Lung (tissue), 12 donors: ENCODE results near the gene PGAM2. TPM values are rescaled to one million over a fixed set of nuclear protein-coding genes. Genes with fewer than 3 reads are reported as not detected.

ENCODE experiments used
- ATAC-seq: fragments of 200-7000 bp; cut with Tn5 transposase; one replicate; pipeline ENCODE4 v1.9.1; 2020; ENCODE audit warnings: moderate number of reproducible peaks; ENCODE audit not compliant: insufficient read depth, low FRiP score
- DNase-seq, 3 donors: peaks; one replicate each; pipeline ENCODE4 v3.0.0-alpha.2; 2013 to 2017
- H3K27ac ChIP-seq, 2 donors: one replicate each; pipeline ENCODE4 v1.5.1; 2013; ENCODE audit warnings: mild to moderate bottlenecking in 2 of 2, moderate library complexity in 2 of 2, control low read depth in 1 of 2, inconsistent platforms in 1 of 2, low read depth in 1 of 2, low read length in 1 of 2
- H3K27me3 ChIP-seq, 3 donors: one replicate each; pipeline ENCODE4 v1.5.1; 2013; ENCODE audit warnings: low read length in 2 of 3; ENCODE audit not compliant: control insufficient read depth in 3 of 3, insufficient read depth in 3 of 3
- H3K36me3 ChIP-seq, 4 donors: one replicate each; pipeline ENCODE4 v1.5.1; 2013; ENCODE audit warnings: low read length in 4 of 4, mild to moderate bottlenecking in 1 of 4, moderate library complexity in 1 of 4; ENCODE audit not compliant: control insufficient read depth in 4 of 4, insufficient read depth in 4 of 4
- H3K4me1 ChIP-seq, 5 donors: one replicate each; pipeline ENCODE4 v1.5.1; 2013; ENCODE audit warnings: low read length in 5 of 5, mild to moderate bottlenecking in 2 of 5, moderate library complexity in 1 of 5; ENCODE audit not compliant: control insufficient read depth in 5 of 5, insufficient read depth in 5 of 5
- H3K4me3 ChIP-seq: one replicate; pipeline ENCODE4 v1.5.1; 2013; ENCODE audit warnings: mild to moderate bottlenecking, control low read depth, moderate library complexity
- H3K9ac ChIP-seq, 2 donors: one replicate each; pipeline ENCODE4 v1.5.1; 2013; ENCODE audit warnings: low read length in 2 of 2, control low read depth in 1 of 2; ENCODE audit not compliant: insufficient read depth in 1 of 2
- H3K9me3 ChIP-seq, 4 donors: one replicate each; pipeline ENCODE4 v1.5.1; 2013; ENCODE audit warnings: low read length in 3 of 4, mild to moderate bottlenecking in 1 of 4, moderate library complexity in 1 of 4; ENCODE audit not compliant: control insufficient read depth in 4 of 4, insufficient read depth in 3 of 4
- CTCF ChIP-seq: IDR thresholded peaks from 2 replicates; pipeline ENCODE4 v1.5.1; 2012; ENCODE audit warnings: mild to moderate bottlenecking; ENCODE audit errors: control extremely low read depth, extremely low read depth
- WGBS, 2 donors: extraction: QIAGEN DNeasy Blood & Tissue Kit; methylation state at CpG; one replicate each; pipeline ENCODE4 v1.1.7; 2013; 5-methylcytosine and 5-hydroxymethylcytosine counted together
- polyA plus RNA-seq, 2 donors: library from polyadenylated mRNA; stranded (reverse); fragments of 200-250 nt; gene quantifications; one replicate each; pipeline ENCODE4 v1.2.1, GENCODE V29; 2013
- total RNA-seq, 2 donors: library from RNA; depleted of rRNA in 1 of 2; stranded (reverse); fragments of >200 nt in 1 of 2; gene quantifications; one replicate each; pipeline ENCODE4 v1.2.1, GENCODE V29; 2014 to 2021
- donor health status: control.
- donor health status: control.
- donor health status: Bipolar disorder and iron deficiency.
- donor health status: healthy.
- donor health status: DM: yes; HTN: yes; CAD: no.

The PGAM2 gene
- total and polyA plus RNA-seq, 4 donors = 0.63 to 0.85 (median 0.83) TPM; not detected in 1

DNA sequence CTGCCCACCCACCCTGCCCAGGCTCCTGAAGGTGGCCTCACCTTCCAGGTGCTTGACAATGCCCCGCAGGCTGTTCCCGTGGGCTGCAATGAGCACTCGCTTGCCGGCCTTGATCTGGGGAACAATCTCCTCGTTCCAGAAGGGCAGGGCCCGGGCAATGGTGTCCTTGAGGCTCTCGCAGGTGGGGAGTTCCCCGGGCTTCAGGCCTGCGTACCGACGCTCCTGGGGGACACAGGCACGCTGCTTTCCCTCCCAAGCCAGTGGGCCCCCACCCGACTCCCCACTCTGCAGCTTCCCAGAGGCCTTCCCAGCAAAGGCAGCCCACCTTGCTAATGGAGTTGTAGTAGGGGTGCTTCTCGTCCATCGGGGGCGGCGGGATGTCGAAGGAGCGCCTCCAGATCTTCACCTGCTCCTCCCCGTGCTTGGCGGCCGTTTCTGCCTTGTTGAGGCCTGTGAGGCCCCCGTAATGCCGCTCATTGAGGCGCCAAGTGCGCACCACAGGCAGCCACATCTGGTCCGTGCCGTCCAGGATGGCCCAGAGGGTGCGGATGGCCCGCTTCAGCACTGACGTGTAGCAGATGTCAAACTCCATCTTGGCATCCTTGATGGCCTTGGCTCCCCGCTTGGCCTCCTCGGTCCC is 456 bp downstream of the PGAM2 start:
- peaks cover 0 to 11% (median 0%) of the 10 kb centered on the region in 5 donors for H3K4me1 ChIP-seq

DNA sequence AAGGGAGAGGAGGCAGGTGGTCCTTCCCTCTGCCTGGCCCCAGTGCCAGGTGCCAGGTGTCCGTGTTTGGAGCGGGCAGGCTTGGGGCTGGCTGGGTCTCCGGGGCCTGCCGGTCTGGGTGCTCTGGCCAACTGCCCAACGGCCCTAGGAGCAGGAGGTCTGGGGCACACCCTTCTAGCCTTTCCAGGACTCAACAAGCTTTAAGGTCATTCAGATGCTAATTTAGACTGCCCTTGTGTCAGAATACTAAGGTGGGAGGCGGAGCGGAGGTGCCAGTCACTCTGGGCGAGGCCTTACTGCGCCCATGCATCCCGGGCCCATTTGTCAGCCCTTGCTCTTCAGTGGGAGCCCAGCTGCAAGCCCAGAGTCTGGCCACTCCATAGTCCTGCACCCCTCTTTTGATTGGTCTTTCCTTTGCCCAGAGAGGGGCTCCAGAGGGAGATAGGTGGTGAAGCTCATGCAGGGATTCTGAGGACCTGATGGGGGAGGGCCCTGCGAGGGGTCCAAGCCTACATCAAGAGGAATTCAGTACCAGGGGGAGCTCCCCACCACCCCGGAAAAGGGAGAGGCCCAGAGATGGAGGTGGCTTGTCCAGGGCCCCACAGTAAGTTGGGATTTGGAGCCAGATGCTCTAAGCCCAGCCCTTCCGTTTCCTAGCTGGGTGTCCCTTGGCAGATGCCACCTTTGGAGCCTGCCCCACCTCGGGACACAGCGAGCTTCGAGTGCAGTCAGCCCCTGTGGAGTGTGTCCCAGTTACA is 1.3 kb downstream of the PGAM2 start:
- H3K36me3 ChIP-seq = peaks cover 6 to 30% (median 16%) of the 10 kb centered on the region in 4 donors
- no peak for TF ChIP-seq CTCF
- peaks cover 0 to 11% (median 0%) of the 10 kb centered on the region in 5 donors for H3K4me1 ChIP-seq
- no peak overlapping the region for H3K4me3 ChIP-seq
- H3K27ac ChIP-seq = peak overlapping the region in 1 of 2 donors; percentile 74
- 43 to 78% methylated on average over 16 of the region's 16 CpGs for WGBS, 2 donors
- DNase-seq (no peak), ATAC-seq (no peak)
- H3K9ac ChIP-seq = no peak overlapping the region
- H3K9me3 ChIP-seq = no peaks in the 10 kb centered on the region
- peaks cover 0 to 4% (median 0%) of the 10 kb centered on the region in 3 donors for H3K27me3 ChIP-seq

More for the DNA sequence above, 456 bp downstream of the PGAM2 start:
- Histone ChIP-seq H3K27ac (peak overlapping the region in 1 of 2 donors; percentile 74), H3K36me3 (peaks cover 0 to 22% (median 9%) of the 10 kb centered on the region in 4 donors), H3K4me3 (no peak overlapping the region), H3K9ac (no peak overlapping the region), H3K9me3 (no peaks in the 10 kb centered on the region), H3K27me3 (peaks cover 0 to 4% (median 0%) of the 10 kb centered on the region in 3 donors)
- ATAC-seq (no peak), DNase-seq (no peak)
- TF ChIP-seq CTCF = no peak
- WGBS, 2 donors = 27 to 54% methylated on average over 33 of the region's 33 CpGs

- Histone ChIP-seq H3K27ac (peak overlapping the region in 1 of 2 donors; percentile 51), H3K4me3 (no peak overlapping the region), H3K27me3 (peaks cover 0 to 4% (median 0%) of the 10 kb centered on the region in 3 donors), H3K4me1 (peaks cover 0 to 11% (median 0%) of the 10 kb centered on the region in 5 donors), H3K36me3 (peaks cover 8 to 36% (median 19%) of the 10 kb centered on the region in 4 donors), H3K9ac (no peak overlapping the region), H3K9me3 (no peaks in the 10 kb centered on the region)
- no peak for ATAC-seq
- 51 to 73% methylated on average over 10 of the region's 10 CpGs for WGBS, 2 donors
- no peak for DNase-seq
- TF ChIP-seq CTCF = no peak
Measured at GRCh38 chr7:44063547-44063893, 1.8 kb downstream of the PGAM2 start.
